Lung (tissue), 12 donors: ENCODE measurements around the gene ZNF662. TPM values are rescaled to one million over a fixed set of nuclear protein-coding genes. Genes with fewer than 3 reads are reported as not detected.

Experiments
- ATAC-seq: fragments of 200-7000 bp; cut with Tn5 transposase; one replicate; pipeline ENCODE4 v1.9.1; 2020; ENCODE audit warnings: moderate number of reproducible peaks; ENCODE audit not compliant: insufficient read depth, low FRiP score
- DNase-seq, 3 donors: peaks; one replicate each; pipeline ENCODE4 v3.0.0-alpha.2; 2013 to 2017
- H3K27ac ChIP-seq, 2 donors: one replicate each; pipeline ENCODE4 v1.5.1; 2013; ENCODE audit warnings: mild to moderate bottlenecking in 2 of 2, moderate library complexity in 2 of 2, control low read depth in 1 of 2, inconsistent platforms in 1 of 2, low read depth in 1 of 2, low read length in 1 of 2
- H3K27me3 ChIP-seq, 3 donors: one replicate each; pipeline ENCODE4 v1.5.1; 2013; ENCODE audit warnings: low read length in 2 of 3; ENCODE audit not compliant: control insufficient read depth in 3 of 3, insufficient read depth in 3 of 3
- H3K36me3 ChIP-seq, 4 donors: one replicate each; pipeline ENCODE4 v1.5.1; 2013; ENCODE audit warnings: low read length in 4 of 4, mild to moderate bottlenecking in 1 of 4, moderate library complexity in 1 of 4; ENCODE audit not compliant: control insufficient read depth in 4 of 4, insufficient read depth in 4 of 4
- H3K4me1 ChIP-seq, 5 donors: one replicate each; pipeline ENCODE4 v1.5.1; 2013; ENCODE audit warnings: low read length in 5 of 5, mild to moderate bottlenecking in 2 of 5, moderate library complexity in 1 of 5; ENCODE audit not compliant: control insufficient read depth in 5 of 5, insufficient read depth in 5 of 5
- H3K4me3 ChIP-seq: one replicate; pipeline ENCODE4 v1.5.1; 2013; ENCODE audit warnings: mild to moderate bottlenecking, control low read depth, moderate library complexity
- H3K9ac ChIP-seq, 2 donors: one replicate each; pipeline ENCODE4 v1.5.1; 2013; ENCODE audit warnings: low read length in 2 of 2, control low read depth in 1 of 2; ENCODE audit not compliant: insufficient read depth in 1 of 2
- H3K9me3 ChIP-seq, 4 donors: one replicate each; pipeline ENCODE4 v1.5.1; 2013; ENCODE audit warnings: low read length in 3 of 4, mild to moderate bottlenecking in 1 of 4, moderate library complexity in 1 of 4; ENCODE audit not compliant: control insufficient read depth in 4 of 4, insufficient read depth in 3 of 4
- WGBS, 2 donors: extraction: QIAGEN DNeasy Blood & Tissue Kit; methylation state at CpG; one replicate each; pipeline ENCODE4 v1.1.7; 2013; 5-methylcytosine and 5-hydroxymethylcytosine counted together
- polyA plus RNA-seq, 2 donors: library from polyadenylated mRNA; stranded (reverse); fragments of 200-250 nt; gene quantifications; one replicate each; pipeline ENCODE4 v1.2.1, GENCODE V29; 2013
- total RNA-seq, 2 donors: library from RNA; depleted of rRNA in 1 of 2; stranded (reverse); fragments of >200 nt in 1 of 2; gene quantifications; one replicate each; pipeline ENCODE4 v1.2.1, GENCODE V29; 2014 to 2021
- TF ChIP-seq, protein P1 (sequence below): IDR thresholded peaks from 2 replicates; pipeline ENCODE4 v1.5.1; 2012; ENCODE audit warnings: mild to moderate bottlenecking; ENCODE audit errors: control extremely low read depth, extremely low read depth
- donor health status: control.
- donor health status: control.
- donor health status: Bipolar disorder and iron deficiency.
- donor health status: healthy.
- donor health status: DM: yes; HTN: yes; CAD: no.

Gene ZNF662
- total and polyA plus RNA-seq, 4 donors = 0.85 to 22.7 (median 6.4) TPM

- H3K27ac ChIP-seq = no peak overlapping the region
- ATAC-seq (no peak), DNase-seq (no peak)
- H3K9ac ChIP-seq = no peak overlapping the region
- H3K36me3 ChIP-seq = no peaks in the 10 kb centered on the region
- no peak overlapping the region for H3K4me3 ChIP-seq
- H3K4me1 ChIP-seq = no peaks in the 10 kb centered on the region
- TF ChIP-seq, protein P1, sequence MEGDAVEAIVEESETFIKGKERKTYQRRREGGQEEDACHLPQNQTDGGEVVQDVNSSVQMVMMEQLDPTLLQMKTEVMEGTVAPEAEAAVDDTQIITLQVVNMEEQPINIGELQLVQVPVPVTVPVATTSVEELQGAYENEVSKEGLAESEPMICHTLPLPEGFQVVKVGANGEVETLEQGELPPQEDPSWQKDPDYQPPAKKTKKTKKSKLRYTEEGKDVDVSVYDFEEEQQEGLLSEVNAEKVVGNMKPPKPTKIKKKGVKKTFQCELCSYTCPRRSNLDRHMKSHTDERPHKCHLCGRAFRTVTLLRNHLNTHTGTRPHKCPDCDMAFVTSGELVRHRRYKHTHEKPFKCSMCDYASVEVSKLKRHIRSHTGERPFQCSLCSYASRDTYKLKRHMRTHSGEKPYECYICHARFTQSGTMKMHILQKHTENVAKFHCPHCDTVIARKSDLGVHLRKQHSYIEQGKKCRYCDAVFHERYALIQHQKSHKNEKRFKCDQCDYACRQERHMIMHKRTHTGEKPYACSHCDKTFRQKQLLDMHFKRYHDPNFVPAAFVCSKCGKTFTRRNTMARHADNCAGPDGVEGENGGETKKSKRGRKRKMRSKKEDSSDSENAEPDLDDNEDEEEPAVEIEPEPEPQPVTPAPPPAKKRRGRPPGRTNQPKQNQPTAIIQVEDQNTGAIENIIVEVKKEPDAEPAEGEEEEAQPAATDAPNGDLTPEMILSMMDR = no peak
- no peaks in the 10 kb centered on the region for H3K9me3 ChIP-seq
- H3K27me3 ChIP-seq = no peaks in the 10 kb centered on the region
Measured at GRCh38 chr3:42898896-42899675, 6.9 kb upstream of the ZNF662 start.

DNA sequence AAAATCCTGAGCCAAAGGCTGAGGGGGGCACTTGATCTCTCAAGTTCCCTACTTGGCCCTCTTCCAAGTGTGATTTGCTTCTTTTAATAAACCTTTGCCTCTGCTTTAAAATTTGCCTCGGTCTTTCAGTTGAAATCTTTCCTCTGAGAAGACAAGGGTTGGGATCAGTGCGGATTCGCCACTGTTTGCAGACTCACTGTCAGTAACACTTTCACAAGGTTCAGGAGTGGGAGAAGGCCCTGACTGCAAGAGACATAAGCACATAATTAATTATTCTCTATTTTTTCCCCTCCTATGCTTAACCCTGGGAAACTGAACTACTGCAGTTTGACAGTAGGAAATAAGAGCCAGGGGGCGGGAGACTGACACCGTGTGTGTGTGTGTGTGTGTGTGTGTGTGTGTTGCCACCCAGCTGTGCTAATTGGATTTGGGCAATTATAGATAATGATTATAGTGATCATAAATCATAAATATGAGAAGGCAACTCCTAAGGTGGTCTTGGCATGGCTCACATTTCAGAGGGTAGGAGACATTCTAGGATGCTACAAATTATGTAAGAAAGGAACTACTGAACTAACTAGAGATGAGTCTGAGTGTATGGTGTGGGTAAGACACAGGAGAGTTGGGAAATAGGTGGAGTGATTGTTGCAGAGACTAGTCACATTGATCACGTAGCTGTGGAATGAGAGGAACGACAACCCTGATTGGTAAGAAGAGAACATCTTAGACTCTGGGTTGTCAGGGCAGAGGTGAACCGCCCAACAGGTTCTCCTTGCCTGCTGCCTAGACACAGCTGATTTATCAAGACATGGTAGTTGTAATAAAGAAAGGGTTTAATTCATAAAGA, 5.5 kb upstream of the ZNF662 start:
- no peak overlapping the region for H3K4me3 ChIP-seq
- ATAC-seq = no peak
- peak in 2 of 3 donors; percentile 16 to 29 for DNase-seq
- no peaks in the 10 kb centered on the region for H3K9me3 ChIP-seq
- no peak overlapping the region for H3K27ac ChIP-seq
- TF ChIP-seq, protein P1 = no peak
- WGBS, 2 donors = 79 to 88% methylated on average over 8 of the region's 8 CpGs
- H3K36me3 ChIP-seq = no peaks in the 10 kb centered on the region
- H3K4me1 ChIP-seq = peaks cover 0 to under 1% (median 0%) of the 10 kb centered on the region in 5 donors
- no peaks in the 10 kb centered on the region for H3K27me3 ChIP-seq
- H3K9ac ChIP-seq = no peak overlapping the region

DNA sequence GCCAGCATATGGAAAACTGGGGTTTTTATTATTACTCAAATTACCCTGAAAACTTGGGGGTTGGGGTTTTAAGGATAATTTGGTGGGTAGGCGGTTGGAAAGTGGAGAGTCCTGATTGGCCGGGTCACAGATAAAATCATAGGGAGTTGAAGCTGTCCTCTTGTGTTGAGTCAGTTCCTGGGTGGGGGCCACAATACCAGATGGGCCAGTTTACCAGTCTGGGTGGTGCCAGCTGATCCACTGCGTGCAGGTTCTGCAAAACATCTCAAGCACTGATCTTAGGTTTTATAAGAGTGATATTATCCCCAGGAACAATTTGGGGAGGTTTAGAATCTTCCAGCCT, 4.9 kb upstream of the ZNF662 start:
- TF ChIP-seq, protein P1 = no peak
- Histone ChIP-seq H3K4me3 (no peak overlapping the region), H3K9me3 (no peaks in the 10 kb centered on the region), H3K4me1 (peaks cover 0 to 4% (median 0%) of the 10 kb centered on the region in 5 donors), H3K27me3 (no peaks in the 10 kb centered on the region), H3K36me3 (no peaks in the 10 kb centered on the region), H3K27ac (no peak overlapping the region), H3K9ac (no peak overlapping the region)
- ATAC-seq (no peak), DNase-seq (no peak)
- 61 to 73% methylated on average over 3 of the region's 3 CpGs for WGBS, 2 donors
